Body of pancreas (tissue), 4 donors: ENCODE results near the gene C17orf113. TPM values are rescaled to one million over a fixed set of nuclear protein-coding genes. Genes with fewer than 3 reads are reported as not detected.

Experiments
- ATAC-seq: fragments of 150-250 bp; one replicate; pipeline ENCODE4 v1.9.1; 2016
- DNase-seq, 4 donors: peaks; one replicate each; pipeline ENCODE4 v3.0.0-alpha.2; 2019
- H3K27ac ChIP-seq, 4 donors: fragments of 200-600 bp; sonication (generic); 1 replicate in 3 of 4; 2 replicates in 1 of 4; pipeline versions ENCODE4 v1.5.1 to v1.6.1; 2016 to 2019; ENCODE audit warnings: mild to moderate bottlenecking in 1 of 4, mixed read lengths in 1 of 4, moderate library complexity in 1 of 4
- H3K27me3 ChIP-seq, 2 donors: fragments of 200-600 bp; sonication (generic); one replicate each; pipeline ENCODE4 v1.6.0; 2016; ENCODE audit warnings: mild to moderate bottlenecking in 1 of 2
- H3K36me3 ChIP-seq, 2 donors: fragments of 200-600 bp; sonication (generic); replicated peaks in 1 of 2; 2 replicates each; pipeline ENCODE4 v1.5.1; 2016; ENCODE audit warnings: low read depth in 2 of 2; ENCODE audit not compliant: insufficient read depth in 1 of 2
- H3K4me1 ChIP-seq: fragments of 200-600 bp; sonication (generic); one replicate; pipeline ENCODE4 v1.6.0; 2016
- H3K4me3 ChIP-seq, 2 donors: fragments of 200-600 bp; sonication (generic); 1 replicate in 1 of 2; 2 replicates in 1 of 2; pipeline ENCODE4 v1.5.1; 2016 to 2019
- H3K9me3 ChIP-seq, 3 donors: fragments of 200-600 bp; sonication (generic); 1 replicate in 2 of 3; 2 replicates in 1 of 3; pipeline ENCODE4 v1.5.1; 2016
- POLR2A ChIP-seq, 3 donors: fragments of 450-650 bp; IDR thresholded peaks; one replicate each; pipeline ENCODE4 v1.6.1; 2016; ENCODE audit warnings: antibody characterized with exemption in 3 of 3, mild to moderate bottlenecking in 2 of 3
- WGBS, 2 donors: methylation state at CpG; one replicate each; pipeline ENCODE4 v1.1.5; 2017; 5-methylcytosine and 5-hydroxymethylcytosine counted together
- intact Hi-C: fragments of 100-400 bp; cut with DNase I; formaldehyde crosslinking; loops from one replicate; pipeline ENCODE4 v1.15.1; 2023
- total RNA-seq, 2 donors: library from RNA; depleted of rRNA; stranded (reverse); fragments of >200 nt; gene quantifications; one replicate each; pipeline ENCODE4 v1.1.0, GENCODE V29; 2016
- TF ChIP-seq, protein P1 (sequence below), 7 experiments: fragments of 450-650 bp in 4 of 7; fragments of 200-600 bp in 3 of 7; sonication (generic) in 3 of 7; IDR thresholded peaks; one replicate each; pipeline ENCODE4 v1.5.1; 2016 to 2019; ENCODE audit warnings: antibody characterized with exemption in 7 of 7

C17orf113 gene
- total RNA-seq, 2 donors from 2014 or later = 1.6 to 4.4 TPM

GRCh38 chr17:42039794-42040763 is 10.3 kb downstream of the C17orf113 start:
- whole genome bisulfite sequencing, 2 donors = 72 to 82% methylated on average over 22 to 66 of the region's 77 CpGs
- no peak for DNase-seq
- H3K4me3 ChIP-seq = no peak overlapping the region

DNA sequence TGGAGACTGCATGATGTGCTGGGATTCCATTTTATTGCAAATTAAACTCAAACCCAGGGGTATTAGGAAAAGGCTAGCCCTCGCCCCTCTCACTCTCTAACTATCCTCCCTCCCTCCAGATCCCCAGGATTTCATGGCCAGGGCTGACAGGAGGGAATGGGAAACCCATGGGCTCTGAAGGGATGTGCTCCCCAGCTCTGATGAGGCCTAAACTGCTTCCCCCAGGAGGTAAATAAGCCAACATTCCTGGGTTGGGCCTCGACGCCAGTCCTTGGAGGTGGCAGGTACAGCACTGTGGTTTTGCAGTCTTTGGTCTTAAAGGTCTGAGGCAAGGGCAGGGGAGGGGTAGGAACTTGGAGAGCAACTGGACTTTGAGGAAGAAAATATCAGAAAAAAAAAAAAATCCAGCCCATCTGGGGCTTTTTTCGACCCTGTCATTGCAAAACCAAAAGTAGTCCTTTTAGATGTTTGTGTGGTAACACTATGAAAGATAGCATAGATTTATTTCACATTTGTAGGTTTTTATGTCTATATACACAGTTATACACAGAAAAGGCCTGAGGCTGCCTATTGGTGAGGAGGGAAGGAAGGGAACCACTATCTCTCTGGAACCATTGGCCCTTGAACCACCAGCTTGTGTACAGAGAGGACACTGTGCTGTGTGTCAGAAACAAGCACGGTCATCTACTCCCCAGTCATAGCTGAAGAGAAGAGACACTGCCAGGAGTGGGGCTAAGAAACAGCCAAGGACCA is 12.0 kb downstream of the C17orf113 start:
- WGBS, 2 donors = 74 to 76% methylated on average over 4 to 5 of the region's 5 CpGs
- intact Hi-C loops = no loop called here
- Histone ChIP-seq H3K27ac (no peak overlapping the region), H3K27me3 (no peaks in the 10 kb centered on the region), H3K4me1 (peaks cover 15% of the 10 kb centered on the region), H3K36me3 (no peaks in the 10 kb centered on the region), H3K9me3 (no peaks in the 10 kb centered on the region), H3K4me3 (no peak overlapping the region)
- TF ChIP-seq, protein P1, sequence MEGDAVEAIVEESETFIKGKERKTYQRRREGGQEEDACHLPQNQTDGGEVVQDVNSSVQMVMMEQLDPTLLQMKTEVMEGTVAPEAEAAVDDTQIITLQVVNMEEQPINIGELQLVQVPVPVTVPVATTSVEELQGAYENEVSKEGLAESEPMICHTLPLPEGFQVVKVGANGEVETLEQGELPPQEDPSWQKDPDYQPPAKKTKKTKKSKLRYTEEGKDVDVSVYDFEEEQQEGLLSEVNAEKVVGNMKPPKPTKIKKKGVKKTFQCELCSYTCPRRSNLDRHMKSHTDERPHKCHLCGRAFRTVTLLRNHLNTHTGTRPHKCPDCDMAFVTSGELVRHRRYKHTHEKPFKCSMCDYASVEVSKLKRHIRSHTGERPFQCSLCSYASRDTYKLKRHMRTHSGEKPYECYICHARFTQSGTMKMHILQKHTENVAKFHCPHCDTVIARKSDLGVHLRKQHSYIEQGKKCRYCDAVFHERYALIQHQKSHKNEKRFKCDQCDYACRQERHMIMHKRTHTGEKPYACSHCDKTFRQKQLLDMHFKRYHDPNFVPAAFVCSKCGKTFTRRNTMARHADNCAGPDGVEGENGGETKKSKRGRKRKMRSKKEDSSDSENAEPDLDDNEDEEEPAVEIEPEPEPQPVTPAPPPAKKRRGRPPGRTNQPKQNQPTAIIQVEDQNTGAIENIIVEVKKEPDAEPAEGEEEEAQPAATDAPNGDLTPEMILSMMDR (IDR thresholded peaks at IDR 0.05) = no peak
- TF ChIP-seq POLR2A (IDR thresholded peaks at IDR 0.05) = no peak
- ATAC-seq (no peak), DNase-seq (no peak)

More at GRCh38 chr17:42039794-42040763, 10.3 kb downstream of the C17orf113 start:
- H3K27me3 ChIP-seq = no peaks in the 10 kb centered on the region
- no peaks in the 10 kb centered on the region for H3K36me3 ChIP-seq
- intact Hi-C loops = no loop called here
- peaks cover 15% of the 10 kb centered on the region for H3K4me1 ChIP-seq
- ATAC-seq = no peak
- H3K9me3 ChIP-seq = no peaks in the 10 kb centered on the region
- no peak for TF ChIP-seq POLR2A (IDR thresholded peaks at IDR 0.05)
- H3K27ac ChIP-seq = no peak overlapping the region

GRCh38 chr17:42034059-42034458 is 16.3 kb downstream of the C17orf113 start:
- WGBS, 2 donors = 54 to 58% methylated on average over 5 of the region's 6 CpGs
- Histone ChIP-seq H3K4me3 (no peak overlapping the region), H3K27me3 (no peaks in the 10 kb centered on the region), H3K36me3 (no peaks in the 10 kb centered on the region), H3K27ac (no peak overlapping the region), H3K9me3 (no peaks in the 10 kb centered on the region), H3K4me1 (no peaks in the 10 kb centered on the region)
- DNase-seq (no peak), ATAC-seq (no peak)
- TF ChIP-seq POLR2A (IDR thresholded peaks at IDR 0.05) = no peak
- TF ChIP-seq, protein P1 (IDR thresholded peaks at IDR 0.05) = no peak
- intact Hi-C loops = no loop called here

DNA sequence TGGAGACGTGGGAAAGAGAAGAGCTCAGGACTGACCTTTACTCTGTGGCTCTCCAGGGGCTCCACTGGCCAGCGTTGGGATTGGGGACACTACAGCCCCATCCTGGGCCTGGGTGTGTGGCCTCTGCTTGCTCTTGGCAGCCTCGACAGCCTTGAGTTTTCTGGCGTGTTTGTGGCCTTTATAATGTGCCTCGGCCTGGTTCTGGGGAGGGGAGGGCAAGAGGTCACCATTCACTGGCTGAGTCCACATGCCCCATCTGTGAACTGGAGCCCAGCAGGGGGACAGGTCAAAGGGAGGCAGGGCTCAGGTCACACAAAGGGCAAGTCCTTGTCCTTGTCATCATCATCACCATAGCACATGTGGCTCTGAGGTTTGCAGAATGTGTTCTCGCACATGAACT is 18.8 kb downstream of the C17orf113 start:
- WGBS, 2 donors = 63 to 71% methylated on average over 6 of the region's 6 CpGs
- Histone ChIP-seq H3K9me3 (no peaks in the 10 kb centered on the region), H3K4me3 (no peak overlapping the region), H3K4me1 (no peaks in the 10 kb centered on the region), H3K27me3 (no peaks in the 10 kb centered on the region), H3K36me3 (no peaks in the 10 kb centered on the region), H3K27ac (no peak overlapping the region)
- TF ChIP-seq, protein P1 (IDR thresholded peaks at IDR 0.05) = no peak
- no peak for TF ChIP-seq POLR2A (IDR thresholded peaks at IDR 0.05)
- DNase-seq (peak in 1 of 4 donors; percentile 10), ATAC-seq (no peak)
- intact Hi-C loops = no loop called here

DNA sequence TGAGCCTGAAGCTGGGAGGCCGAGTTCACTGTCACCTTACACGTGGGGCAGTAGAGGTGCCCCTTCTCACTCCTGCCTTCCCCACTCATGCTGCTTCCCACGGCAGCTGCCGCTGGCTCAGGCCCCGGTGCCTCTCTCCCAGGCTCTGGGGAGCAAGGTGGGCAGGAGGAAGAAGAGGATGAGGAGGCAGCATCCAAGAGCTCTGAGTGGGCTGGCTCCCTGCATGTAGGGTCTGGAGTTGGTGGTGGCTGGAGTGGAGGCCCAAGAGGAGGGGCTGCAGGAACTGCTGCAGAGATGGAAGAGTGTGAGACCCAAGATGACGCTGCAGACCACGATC is 21.6 kb downstream of the C17orf113 start:
- 63 to 76% methylated on average over 5 to 7 of the region's 7 CpGs for WGBS, 2 donors
- Histone ChIP-seq H3K4me1 (peaks cover 14% of the 10 kb centered on the region), H3K36me3 (peaks cover 0 to 4% of the 10 kb centered on the region in 2 donors), H3K27ac (no peak overlapping the region), H3K4me3 (no peak overlapping the region), H3K27me3 (no peaks in the 10 kb centered on the region), H3K9me3 (no peaks in the 10 kb centered on the region)
- DNase-seq (no peak), ATAC-seq (no peak)
- TF ChIP-seq POLR2A (IDR thresholded peaks at IDR 0.05) = no peak
- TF ChIP-seq, protein P1 (IDR thresholded peaks at IDR 0.05) = no peak
- intact Hi-C loops = loop anchor here (5.0 kb wide), 1 partner anchor 89 kb away; no protein-coding TSS in a partner anchor
